Activated T-cell treated with anti-CD3 and anti-CD28 coated beads, Interleukin-2, amount 50 U/mL, for 24 hours (primary cell): ENCODE measurements around the gene TIMM17A.
"Not testable (repeated sequence)": the region's sequence is repeated elsewhere in the genome, so short reads cannot be mapped to it uniquely, and the experiment has no call there.

Experiments used
- DNase-seq: peaks from one replicate; pipeline ENCODE4 v3.0.0-alpha.2; 2020
- H3K27ac Mint-ChIP-seq: 2 replicates; pipeline ENCODE4 v1.8.0; 2020; ENCODE audit warnings: mild to moderate bottlenecking, mixed read lengths
- H3K27me3 Mint-ChIP-seq: 2 replicates; pipeline ENCODE4 v1.8.0; 2020; ENCODE audit warnings: mixed read lengths
- H3K36me3 Mint-ChIP-seq: 2 replicates; pipeline ENCODE4 v1.8.0; 2020; ENCODE audit warnings: low read depth, mixed read lengths
- H3K4me1 Mint-ChIP-seq: 2 replicates; pipeline ENCODE4 v1.8.0; 2020; ENCODE audit warnings: low read depth, mixed read lengths
- H3K4me3 Mint-ChIP-seq: 2 replicates; pipeline ENCODE4 v1.8.0; 2020; ENCODE audit warnings: mild to moderate bottlenecking, moderate library complexity, mixed read lengths
- H3K9me3 Mint-ChIP-seq: 2 replicates; pipeline ENCODE4 v1.8.0; 2020; ENCODE audit warnings: mixed read lengths

TIMM17A gene

DNA sequence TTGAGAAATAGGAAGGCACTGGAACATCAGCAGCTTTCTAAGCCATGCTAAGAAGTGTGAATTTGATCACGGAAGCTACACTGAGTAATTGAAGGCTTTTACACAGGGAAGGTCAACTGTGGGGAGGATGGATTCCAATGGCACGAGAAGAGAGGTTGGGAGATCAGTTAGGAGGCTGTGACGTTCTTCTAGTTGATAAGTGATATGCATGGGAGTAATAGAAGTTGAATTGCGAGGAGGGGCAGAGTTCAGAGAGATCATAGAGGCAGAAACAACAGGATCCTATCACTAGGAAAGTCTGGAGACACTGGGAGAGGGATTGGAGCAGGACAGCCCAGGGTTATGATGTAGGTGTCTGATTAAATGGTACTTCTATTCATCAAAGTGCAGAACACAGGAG, 25.2 kb upstream of the TIMM17A start:
- peaks cover 5% of the 10 kb centered on the region for H3K27me3 Mint-ChIP-seq
- H3K4me3 Mint-ChIP-seq = no peak overlapping the region
- no peak for DNase-seq
- no peak overlapping the region for H3K27ac Mint-ChIP-seq
- H3K36me3 Mint-ChIP-seq = no peaks in the 10 kb centered on the region
- H3K9me3 Mint-ChIP-seq = no peaks in the 10 kb centered on the region
- no peaks in the 10 kb centered on the region for H3K4me1 Mint-ChIP-seq

GRCh38 chr1:201930803-201931202, 24.5 kb upstream of the TIMM17A start:
- H3K4me3 Mint-ChIP-seq = no peak overlapping the region
- H3K9me3 Mint-ChIP-seq = no peaks in the 10 kb centered on the region
- no peaks in the 10 kb centered on the region for H3K4me1 Mint-ChIP-seq
- H3K27ac Mint-ChIP-seq = no peak overlapping the region
- H3K27me3 Mint-ChIP-seq = peaks cover 5% of the 10 kb centered on the region
- no peak for DNase-seq
- H3K36me3 Mint-ChIP-seq = no peaks in the 10 kb centered on the region

DNA sequence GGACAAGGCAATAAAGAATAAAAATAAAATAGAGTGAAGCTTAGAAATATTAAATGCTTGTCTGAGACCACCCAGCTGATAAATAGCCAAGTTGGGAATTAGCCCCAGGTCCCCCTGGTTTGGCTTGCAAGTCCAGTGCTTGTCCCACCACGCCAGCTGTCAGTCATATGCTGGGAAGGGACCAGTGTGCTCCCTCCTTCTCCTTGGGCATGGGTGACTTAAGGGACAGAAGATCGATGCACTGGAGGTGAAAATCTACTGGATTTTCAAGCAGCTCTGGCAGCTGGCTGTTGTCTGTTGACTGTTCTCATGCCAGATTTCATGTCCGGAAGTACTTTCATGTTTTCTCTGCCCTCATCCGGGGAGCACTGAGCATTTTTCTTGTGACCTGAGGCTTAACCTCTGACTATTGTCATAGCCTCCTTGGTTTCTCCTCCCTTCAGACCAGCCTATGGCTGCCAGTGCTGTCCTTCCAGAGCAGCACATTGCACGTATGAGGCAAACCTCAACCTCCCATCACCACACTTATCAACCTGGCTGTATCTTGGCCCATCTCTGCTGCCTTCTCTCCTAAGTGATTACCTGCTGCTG, 21.4 kb upstream of the TIMM17A start:
- no peak overlapping the region for H3K27ac Mint-ChIP-seq
- no peak for DNase-seq
- no peaks in the 10 kb centered on the region for H3K36me3 Mint-ChIP-seq
- H3K4me3 Mint-ChIP-seq = no peak overlapping the region
- H3K9me3 Mint-ChIP-seq = no peaks in the 10 kb centered on the region
- peaks cover 12% of the 10 kb centered on the region for H3K27me3 Mint-ChIP-seq
- no peaks in the 10 kb centered on the region for H3K4me1 Mint-ChIP-seq

DNA sequence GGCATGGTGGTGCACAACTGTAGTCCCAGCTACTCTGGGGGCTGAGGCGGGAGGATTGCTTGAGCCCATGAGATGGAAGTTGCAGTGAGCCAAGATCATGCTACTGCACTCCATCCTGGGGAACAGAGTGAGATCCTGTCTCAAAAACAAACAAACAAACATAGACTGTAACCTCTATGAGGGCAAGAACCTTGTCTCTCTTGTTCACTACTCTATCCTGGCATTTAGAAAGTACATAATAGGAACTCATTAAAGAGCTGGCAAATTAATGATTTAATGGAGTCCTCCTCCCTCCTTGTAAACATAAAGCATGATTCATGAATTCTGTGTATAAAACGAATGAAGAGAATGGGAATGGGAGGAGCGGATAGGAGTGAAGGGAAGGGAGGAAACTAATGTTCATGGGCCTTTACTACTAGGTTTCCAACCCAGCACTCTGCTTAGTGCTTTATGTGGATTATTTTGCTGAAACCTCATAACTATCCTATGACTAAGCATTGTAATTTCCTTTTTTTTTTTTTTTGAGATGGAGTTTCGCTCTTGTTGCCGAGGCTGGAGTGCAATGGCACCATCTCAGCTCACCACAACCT, 17.6 kb upstream of the TIMM17A start:
- Mint-ChIP-seq H3K4me3 (no peak overlapping the region), H3K9me3 (no peaks in the 10 kb centered on the region), H3K36me3 (no peaks in the 10 kb centered on the region), H3K27me3 (peaks cover 20% of the 10 kb centered on the region), H3K27ac (no peak overlapping the region), H3K4me1 (no peaks in the 10 kb centered on the region)
- DNase-seq = no peak

DNA sequence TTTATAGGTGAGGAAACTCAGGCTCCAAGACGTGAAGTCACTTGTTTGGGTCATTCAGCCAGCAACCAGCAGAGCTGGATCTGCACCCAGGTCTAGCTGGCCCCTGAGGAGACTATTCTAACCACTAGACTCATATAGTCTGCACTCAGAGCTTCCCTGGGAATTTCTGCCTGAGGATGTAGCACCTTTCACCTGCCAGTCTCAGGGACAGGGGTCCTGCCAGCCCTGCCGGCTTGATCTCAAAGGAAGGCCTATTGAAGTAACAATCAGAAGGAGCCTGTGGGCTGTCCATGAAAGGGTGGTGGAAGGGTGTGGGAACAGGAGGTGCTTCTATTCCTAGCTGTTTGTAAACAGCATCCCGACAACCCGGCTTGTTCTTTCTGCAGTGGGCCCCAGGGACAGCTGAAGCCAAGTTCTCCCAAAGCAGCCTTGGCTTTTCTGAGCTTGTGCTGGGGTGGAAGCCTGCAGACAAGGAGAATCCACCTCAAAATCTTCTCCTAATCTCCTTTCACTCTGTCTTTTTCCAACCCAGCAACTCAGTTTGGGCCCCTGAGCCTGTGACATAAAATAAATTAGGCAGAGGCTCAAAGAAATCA, 16.8 kb upstream of the TIMM17A start:
- Mint-ChIP-seq H3K27me3 (peaks cover 20% of the 10 kb centered on the region), H3K27ac (no peak overlapping the region), H3K36me3 (no peaks in the 10 kb centered on the region), H3K4me1 (no peaks in the 10 kb centered on the region), H3K4me3 (no peak overlapping the region), H3K9me3 (no peaks in the 10 kb centered on the region)
- no peak for DNase-seq

GRCh38 chr1:201939148-201939547, 16.2 kb upstream of the TIMM17A start:
- Mint-ChIP-seq H3K36me3 (no peaks in the 10 kb centered on the region), H3K4me3 (no peak overlapping the region), H3K27ac (no peak overlapping the region), H3K4me1 (no peaks in the 10 kb centered on the region), H3K9me3 (no peaks in the 10 kb centered on the region), H3K27me3 (peaks cover 26% of the 10 kb centered on the region)
- DNase-seq = no peak

DNA sequence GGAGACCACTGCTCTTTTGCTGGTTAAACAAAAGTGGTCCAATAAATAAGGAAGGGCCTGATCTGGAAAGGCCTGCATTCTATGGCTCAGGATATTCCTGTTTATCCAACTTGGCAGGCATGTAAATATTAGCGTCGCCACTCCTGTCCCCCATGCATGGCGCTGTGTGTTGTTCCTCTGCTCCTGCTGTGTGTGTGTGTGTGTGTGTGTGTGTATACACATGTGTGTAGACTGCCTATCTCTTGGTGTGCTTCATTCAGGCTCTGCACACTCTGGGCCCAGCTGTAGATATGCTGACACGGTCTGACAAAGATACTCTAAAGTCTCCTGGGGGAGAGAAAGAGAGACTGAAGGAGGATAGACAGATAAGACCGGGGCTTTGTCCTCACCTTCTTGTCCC, 15.7 kb upstream of the TIMM17A start:
- no peak for DNase-seq
- Mint-ChIP-seq H3K4me1 (no peaks in the 10 kb centered on the region), H3K9me3 (no peaks in the 10 kb centered on the region), H3K36me3 (no peaks in the 10 kb centered on the region), H3K27ac (no peak overlapping the region), H3K4me3 (no peak overlapping the region), H3K27me3 (peaks cover 30% of the 10 kb centered on the region)

DNA sequence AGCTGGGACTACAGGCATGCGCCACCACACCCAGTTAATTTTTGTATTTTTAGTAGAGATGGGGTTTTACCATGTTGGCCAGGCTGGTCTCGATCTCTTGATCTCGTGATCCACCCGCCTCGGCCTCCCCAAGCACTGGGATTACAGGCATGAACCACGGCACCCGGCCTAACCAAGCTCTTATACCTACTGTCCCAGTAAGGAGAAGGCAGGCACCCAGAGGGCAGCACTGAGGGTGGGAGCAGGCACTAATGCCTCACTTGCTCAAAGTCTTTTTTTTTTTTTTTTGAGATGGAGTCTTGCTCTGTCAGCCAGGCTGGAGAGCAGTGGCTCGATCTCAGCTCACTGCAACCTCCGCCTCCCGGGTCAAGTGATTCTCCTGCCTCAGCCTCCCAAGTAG, 15.0 kb upstream of the TIMM17A start:
- not testable (repeated sequence) for H3K27ac Mint-ChIP-seq, H3K36me3 Mint-ChIP-seq, H3K9me3 Mint-ChIP-seq, H3K4me3 Mint-ChIP-seq, DNase-seq, H3K4me1 Mint-ChIP-seq
- peaks cover 33% of the 10 kb centered on the region for H3K27me3 Mint-ChIP-seq

- Mint-ChIP-seq H3K27me3 (peaks cover 41% of the 10 kb centered on the region), H3K27ac (no peak overlapping the region), H3K4me1 (peaks cover 13% of the 10 kb centered on the region), H3K4me3 (no peak overlapping the region), H3K9me3 (no peaks in the 10 kb centered on the region), H3K36me3 (no peaks in the 10 kb centered on the region)
- no peak for DNase-seq
Measured at GRCh38 chr1:201941420-201942128, 13.7 kb upstream of the TIMM17A start.

- peaks cover 16% of the 10 kb centered on the region for H3K4me1 Mint-ChIP-seq
- H3K27ac Mint-ChIP-seq = no peak overlapping the region
- H3K27me3 Mint-ChIP-seq = peaks cover 46% of the 10 kb centered on the region
- no peak overlapping the region for H3K4me3 Mint-ChIP-seq
- H3K36me3 Mint-ChIP-seq = no peaks in the 10 kb centered on the region
- no peaks in the 10 kb centered on the region for H3K9me3 Mint-ChIP-seq
- DNase-seq = no peak
Measured at GRCh38 chr1:201942129-201942495, 13.2 kb upstream of the TIMM17A start.

- Mint-ChIP-seq H3K4me1 (peaks cover 16% of the 10 kb centered on the region), H3K27me3 (peaks cover 52% of the 10 kb centered on the region), H3K4me3 (no peak overlapping the region), H3K27ac (no peak overlapping the region), H3K36me3 (no peaks in the 10 kb centered on the region), H3K9me3 (no peaks in the 10 kb centered on the region)
- DNase-seq = no peak
Measured at GRCh38 chr1:201944002-201944401, 11.3 kb upstream of the TIMM17A start.

- Mint-ChIP-seq H3K4me1 (peaks cover 16% of the 10 kb centered on the region), H3K4me3 (no peak overlapping the region), H3K27ac (no peak overlapping the region), H3K27me3 (peaks cover 52% of the 10 kb centered on the region), H3K9me3 (no peaks in the 10 kb centered on the region), H3K36me3 (no peaks in the 10 kb centered on the region)
- no peak for DNase-seq
Measured at GRCh38 chr1:201944639-201945038, 10.7 kb upstream of the TIMM17A start.

DNA sequence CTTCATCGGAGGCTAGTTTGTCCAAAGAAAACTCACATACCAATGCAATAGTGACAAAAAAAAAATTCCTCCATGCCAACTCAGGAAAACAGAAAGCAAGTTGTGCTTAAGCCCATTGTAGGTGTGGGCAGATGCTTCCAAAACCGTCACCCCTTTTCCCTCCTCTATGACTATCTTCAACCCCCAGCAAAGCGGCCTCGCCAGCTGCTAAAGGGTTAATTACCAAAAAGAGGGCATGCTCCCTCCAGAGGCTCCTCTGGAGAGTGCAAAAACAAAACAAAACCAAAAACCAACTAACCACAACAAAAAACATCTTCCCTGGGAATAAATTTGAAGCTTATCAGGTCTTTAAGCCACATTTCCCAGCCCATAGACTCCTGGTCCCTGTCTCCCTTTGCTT, 10.1 kb upstream of the TIMM17A start:
- H3K9me3 Mint-ChIP-seq = no peaks in the 10 kb centered on the region
- peaks cover 16% of the 10 kb centered on the region for H3K4me1 Mint-ChIP-seq
- no peak for DNase-seq
- H3K27ac Mint-ChIP-seq = no peak overlapping the region
- peaks cover 52% of the 10 kb centered on the region for H3K27me3 Mint-ChIP-seq
- H3K36me3 Mint-ChIP-seq = no peaks in the 10 kb centered on the region
- H3K4me3 Mint-ChIP-seq = no peak overlapping the region

DNA sequence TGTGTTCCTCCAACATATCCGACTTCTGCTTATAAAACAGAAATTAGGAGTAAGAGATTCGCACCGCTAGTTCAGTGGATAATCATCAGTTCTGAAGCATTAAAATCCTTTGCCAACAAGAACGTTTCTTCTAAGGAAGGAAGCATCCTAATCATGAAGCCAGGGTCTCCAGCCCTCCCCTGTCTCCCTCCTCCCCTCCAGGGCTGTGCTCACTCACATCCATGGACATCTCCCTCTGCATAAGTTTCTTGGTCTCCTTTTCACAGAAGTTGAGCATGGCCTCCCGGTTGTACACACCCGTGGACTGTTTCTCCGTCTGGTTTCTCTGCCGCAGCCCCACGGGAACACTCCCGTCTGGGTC, 9.5 kb upstream of the TIMM17A start:
- no peak overlapping the region for H3K4me3 Mint-ChIP-seq
- H3K27ac Mint-ChIP-seq = no peak overlapping the region
- peaks cover 16% of the 10 kb centered on the region for H3K4me1 Mint-ChIP-seq
- H3K27me3 Mint-ChIP-seq = peaks cover 52% of the 10 kb centered on the region
- H3K36me3 Mint-ChIP-seq = no peaks in the 10 kb centered on the region
- no peaks in the 10 kb centered on the region for H3K9me3 Mint-ChIP-seq
- DNase-seq = no peak

DNA sequence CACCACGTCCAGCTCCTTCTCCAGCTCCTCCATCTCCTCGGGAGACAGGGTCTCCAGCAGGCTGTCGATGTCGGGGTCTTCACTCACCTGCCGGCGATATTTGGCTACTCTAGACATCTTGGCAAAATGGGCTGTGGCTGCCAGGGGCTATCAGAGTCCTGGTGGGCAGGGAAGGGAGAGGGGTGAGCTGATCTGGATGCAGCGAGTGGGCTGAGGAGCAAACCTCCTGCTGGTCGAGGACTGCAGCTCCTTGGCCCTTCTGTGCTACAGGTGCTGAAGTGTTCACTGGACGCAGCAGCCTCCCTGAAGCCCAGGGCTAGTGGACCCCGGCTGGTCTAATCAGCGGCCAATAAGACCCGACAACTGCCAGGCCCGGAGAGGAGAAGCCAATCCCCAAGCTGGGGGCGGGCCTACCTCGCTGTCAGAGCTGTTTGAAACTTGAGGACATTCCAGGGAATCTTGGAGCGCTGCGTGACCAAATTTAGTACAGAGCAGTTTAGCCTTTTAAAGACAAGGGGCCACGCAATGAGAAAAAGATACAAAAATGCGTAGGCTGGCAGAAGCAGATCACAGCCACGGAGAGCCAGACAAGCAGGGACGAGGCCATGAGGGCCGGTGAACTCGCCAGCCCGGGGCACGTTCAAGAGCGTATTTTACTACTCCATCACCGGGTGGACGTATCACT, 8.9 kb upstream of the TIMM17A start, which contains the start of gene LMOD1:
Gene LMOD1 (minus strand): TSS at position 325 of the 685 bp plus-strand sequence. CDS start 208 bp downstream, at position 117.
- peak within 1 kb of the TSS; percentile 37 for H3K4me3 Mint-ChIP-seq
- H3K36me3 Mint-ChIP-seq = no peaks in the 10 kb centered on the region
- no peak for DNase-seq
- H3K27ac Mint-ChIP-seq = no peak within 1 kb of the TSS
- peaks cover 51% of the 10 kb centered on the region for H3K27me3 Mint-ChIP-seq
- peaks cover 16% of the 10 kb centered on the region for H3K4me1 Mint-ChIP-seq
- no peaks in the 10 kb centered on the region for H3K9me3 Mint-ChIP-seq
